Mammary epithelial cell (primary cell): ENCODE data around the gene RYR2.

Source experiments
- CTCF ChIP-seq, 2 donors: IDR thresholded peaks in 1 of 2; conservative IDR thresholded peaks in 1 of 2; 2 replicates each; pipeline ENCODE4 v1.5.1; 2011 to 2012; ENCODE audit warnings: inconsistent platforms in 2 of 2, low read length in 2 of 2, mild to moderate bottlenecking in 2 of 2, control low read depth in 1 of 2, low read depth in 1 of 2; ENCODE audit not compliant: insufficient read depth in 1 of 2; ENCODE audit errors: extremely low read depth in 1 of 2
- EZH2 ChIP-seq: IDR thresholded peaks from 2 replicates; pipeline ENCODE4 v1.6.1; 2012; ENCODE audit warnings: low read length, inconsistent platforms, borderline replicate concordance

- TF ChIP-seq CTCF (conservative IDR thresholded peaks at IDR 0.05 in 1 of 2, IDR thresholded peaks at IDR 0.05 in 1 of 2; ENCODE audit: extremely low read depth in 1 of 2, insufficient read depth in 1 of 2, low read depth in 1 of 2, low read length in 2 of 2) (no peak), EZH2 (no peak)
Measured at GRCh38 chr1:237583270-237583669, 541.3 kb downstream of the RYR2 start.
